ENCODE results near the gene MXD4. TPM values are rescaled to one million over a fixed set of nuclear protein-coding genes. Genes with fewer than 3 reads are reported as not detected.

The MXD4 gene
- total and polyA plus RNA-seq, 2 of the 13 experiments (the other 11 are each of a cell fraction or from before 2014, with no cell fraction given) = 29.0 to 31.3 TPM

GRCh38 chr4:2284161-2284933 is 22.4 kb upstream of the MXD4 start:
- H4K20me1 ChIP-seq (ENCODE audit: insufficient read depth, low read length) = no peaks in the 10 kb centered on the region
- DNase-seq (ENCODE audit: low spot score) = no peak
- no peaks in the 10 kb centered on the region for H3K36me3 ChIP-seq (replicated peaks in 1 of 2; ENCODE audit: control insufficient read depth in 1 of 2, insufficient read depth in 2 of 2, low read length in 2 of 2)
- no peaks in the 10 kb centered on the region for H3K79me2 ChIP-seq (ENCODE audit: insufficient read depth, low read length)
- no TSS peak for BruUV-seq (replicated peaks)
- H3K27me3 ChIP-seq (ENCODE audit: control insufficient read depth in 1 of 2, insufficient read depth in 2 of 2, low read length in 2 of 2) = peaks cover 4 to 28% of the 10 kb centered on the region in 2 experiments; a peak in 4 of 5 replicates
- H3K4me3 ChIP-seq (replicated peaks in 1 of 3; ENCODE audit: insufficient read depth in 1 of 3, low read depth in 2 of 3, low read length in 3 of 3) = no peak overlapping the region
- in situ Hi-C loops (cut with HindIII; ENCODE audit: extremely low pct_ligation_motif_present, low pct_unique_long_range_greater_than_20kb) = no loop called here
- no peak overlapping the region for H3K27ac ChIP-seq (ENCODE audit: extremely low read length, insufficient read depth, low read length)
- CTCF ChIA-PET (ENCODE audit: low intra/inter-chr PET ratio, low total read pairs) = no interaction called here
- H3K9ac ChIP-seq (ENCODE audit: insufficient read depth, low read depth, low read length) = no peak overlapping the region
- H2AFZ ChIP-seq (ENCODE audit: low read length) = no peak overlapping the region
- ATAC-seq = no peak
- WGBS (ENCODE audit: low lambda C conversion rate) = 70% methylated on average over 4 of the region's 23 CpGs
- POLR2A ChIA-PET = no interaction called here
- no peak for TF ChIP-seq RARG (CRISPR knock-in tag; IDR thresholded peaks at IDR 0.05; ENCODE audit: low read depth)
- TF ChIP-seq NR2C2 (CRISPR knock-in tag; IDR thresholded peaks at IDR 0.05; ENCODE audit: borderline replicate concordance) = no peak
- no peak for TF ChIP-seq ZNF446 (CRISPR knock-in tag; IDR thresholded peaks at IDR 0.05)
- no peak for TF ChIP-seq ETV6 (CRISPR knock-in tag; conservative IDR thresholded peaks at IDR 0.05)
- TF ChIP-seq CBX2 (IDR thresholded peaks at IDR 0.05; ENCODE audit: low read depth, low read length) = no peak
- no peak for TF ChIP-seq CBX2 (CRISPR knock-in tag; IDR thresholded peaks at IDR 0.05; ENCODE audit: low read depth)
- no peak for TF ChIP-seq ZBTB2 (CRISPR knock-in tag; IDR thresholded peaks at IDR 0.05; ENCODE audit: low read depth)
- no peak for TF ChIP-seq ZNF614 (CRISPR knock-in tag; IDR thresholded peaks at IDR 0.05; ENCODE audit: borderline replicate concordance)
- TF ChIP-seq SMC3 (IDR thresholded peaks at IDR 0.05; ENCODE audit: low read length) = no peak
- no peak for TF ChIP-seq KDM2A (CRISPR knock-in tag; IDR thresholded peaks at IDR 0.05; ENCODE audit: borderline replicate concordance, low read depth)
- TF ChIP-seq THAP11 (CRISPR knock-in tag; IDR thresholded peaks at IDR 0.05) = no peak
- no peak for TF ChIP-seq DMAP1 (CRISPR knock-in tag; IDR thresholded peaks at IDR 0.05)
- TF ChIP-seq PAF1 (CRISPR knock-in tag; IDR thresholded peaks at IDR 0.05) = no peak
- no peak for TF ChIP-seq ZNF562 (CRISPR knock-in tag; IDR thresholded peaks at IDR 0.05; ENCODE audit: borderline replicate concordance)
- no peaks in the 10 kb centered on the region for H3K9me3 ChIP-seq (ENCODE audit: low read length)
- no peaks in the 10 kb centered on the region for H3K4me1 ChIP-seq (ENCODE audit: insufficient read depth, low read length)
- intact Hi-C loops (cut with micrococcal nuclease; ENCODE audit: unreplicated experiment) = no loop called here
- no peak overlapping the region for H3K4me2 ChIP-seq (ENCODE audit: low read depth, low read length)
- no peak for FAIRE-seq

All from HepG2 (cell line).